Stimulated activated CD4-positive, alpha-beta T cell treated with anti-CD3 and anti-CD28 coated beads, Interleukin-1b, Interleukin-23, amount 100 ng/mL, for 48 hours (primary cell): ENCODE data around the gene COL4A1.

Experiments used
- DNase-seq: peaks from one replicate; pipeline ENCODE4 v3.0.0-alpha.2; 2020

COL4A1 gene

GRCh38 chr13:110291286-110291685 lies 15.7 kb downstream of the COL4A1 start:
- DNase-seq = no peak

- DNase-seq = no peak
These were observed 16.1 kb downstream of the COL4A1 start for GRCh38 chr13:110290826-110291225.

GRCh38 chr13:110290153-110290552 lies 16.8 kb downstream of the COL4A1 start:
- no peak for DNase-seq

- DNase-seq = no peak
These were observed 17.3 kb downstream of the COL4A1 start for GRCh38 chr13:110289661-110290060.

GRCh38 chr13:110289174-110289573 lies 17.8 kb downstream of the COL4A1 start:
- DNase-seq = no peak

- DNase-seq = no peak
These were observed 19.8 kb downstream of the COL4A1 start for GRCh38 chr13:110286833-110287819.

- DNase-seq = no peak
These were observed 20.7 kb downstream of the COL4A1 start for GRCh38 chr13:110285991-110286832.

GRCh38 chr13:110284779-110285484 lies 22.0 kb downstream of the COL4A1 start:
- DNase-seq = no peak

GRCh38 chr13:110283736-110284517 lies 23.0 kb downstream of the COL4A1 start:
- no peak for DNase-seq

GRCh38 chr13:110282316-110282841 lies 24.6 kb downstream of the COL4A1 start:
- DNase-seq = no peak

- DNase-seq = no peak
These were observed 25.2 kb downstream of the COL4A1 start for GRCh38 chr13:110281736-110282135.

GRCh38 chr13:110280985-110281688 lies 25.8 kb downstream of the COL4A1 start:
- no peak for DNase-seq

GRCh38 chr13:110280231-110280813 lies 26.6 kb downstream of the COL4A1 start:
- DNase-seq = no peak

- DNase-seq = no peak
These were observed 27.3 kb downstream of the COL4A1 start for GRCh38 chr13:110279684-110280083.

- no peak for DNase-seq
These were observed 28.1 kb downstream of the COL4A1 start for GRCh38 chr13:110278859-110279258.

GRCh38 chr13:110277357-110277975 lies 29.5 kb downstream of the COL4A1 start:
- no peak for DNase-seq

- no peak for DNase-seq
These were observed 30.4 kb downstream of the COL4A1 start for GRCh38 chr13:110276553-110276950.

- no peak for DNase-seq
These were observed 30.9 kb downstream of the COL4A1 start for GRCh38 chr13:110275931-110276552.

- no peak for DNase-seq
These were observed 32.3 kb downstream of the COL4A1 start for GRCh38 chr13:110274687-110275086.

- no peak for DNase-seq
These were observed 33.7 kb downstream of the COL4A1 start for GRCh38 chr13:110273254-110273653.
